ENCODE measurements around the gene DNAH6. TPM values are rescaled to one million over a fixed set of nuclear protein-coding genes. Genes with fewer than 3 reads are reported as not detected.
A peak's percentile ranks its signal among the peaks of the same experiment; 100 is the strongest.

DNAH6 gene
- total RNA-seq, 1 donor from 2014 or later, result 1.1 TPM

DNA sequence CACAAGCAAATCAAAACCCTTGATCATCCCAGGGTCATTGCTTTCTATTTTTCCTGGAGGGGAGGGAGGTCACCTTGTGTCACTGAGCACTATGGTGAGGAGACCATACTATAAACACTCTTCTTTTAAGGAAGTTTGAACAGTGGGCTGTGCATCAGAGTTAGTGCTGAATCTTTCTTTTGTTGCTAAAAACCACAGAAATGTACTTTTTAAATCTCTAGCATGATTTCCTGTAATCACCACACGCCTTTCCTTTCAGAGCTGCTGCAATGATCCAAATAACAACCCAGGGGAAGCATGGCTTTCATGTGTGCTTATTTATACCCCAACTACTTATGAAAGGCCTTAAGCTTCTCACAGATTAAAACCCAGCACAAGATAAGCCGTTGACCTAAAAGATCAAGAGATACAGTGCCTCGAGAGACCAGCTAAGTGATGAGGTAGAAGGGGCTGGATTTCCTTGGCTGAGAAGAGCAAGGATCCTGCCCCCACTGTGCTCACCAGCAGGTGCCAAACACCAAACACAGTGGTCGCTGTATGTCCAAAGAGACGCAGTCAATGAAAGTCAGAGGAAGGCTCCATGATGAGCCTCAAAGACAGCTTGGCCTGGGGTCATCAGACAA is 329.9 kb downstream of the DNAH6 start:
- intact Hi-C loops (cut with DNase I), result no loop called here
- Histone ChIP-seq H3K27me3 (no peaks in the 10 kb centered on the region), H3K36me3 (no peaks in the 10 kb centered on the region), H3K4me3 (no peak overlapping the region), H3K27ac (peak overlapping the region; percentile 67), H3K4me1 (no peaks in the 10 kb centered on the region), H3K9me3 (no peaks in the 10 kb centered on the region)
- DNase-seq (no peak), ATAC-seq (peak; percentile 7)
- TF ChIP-seq, protein P1, sequence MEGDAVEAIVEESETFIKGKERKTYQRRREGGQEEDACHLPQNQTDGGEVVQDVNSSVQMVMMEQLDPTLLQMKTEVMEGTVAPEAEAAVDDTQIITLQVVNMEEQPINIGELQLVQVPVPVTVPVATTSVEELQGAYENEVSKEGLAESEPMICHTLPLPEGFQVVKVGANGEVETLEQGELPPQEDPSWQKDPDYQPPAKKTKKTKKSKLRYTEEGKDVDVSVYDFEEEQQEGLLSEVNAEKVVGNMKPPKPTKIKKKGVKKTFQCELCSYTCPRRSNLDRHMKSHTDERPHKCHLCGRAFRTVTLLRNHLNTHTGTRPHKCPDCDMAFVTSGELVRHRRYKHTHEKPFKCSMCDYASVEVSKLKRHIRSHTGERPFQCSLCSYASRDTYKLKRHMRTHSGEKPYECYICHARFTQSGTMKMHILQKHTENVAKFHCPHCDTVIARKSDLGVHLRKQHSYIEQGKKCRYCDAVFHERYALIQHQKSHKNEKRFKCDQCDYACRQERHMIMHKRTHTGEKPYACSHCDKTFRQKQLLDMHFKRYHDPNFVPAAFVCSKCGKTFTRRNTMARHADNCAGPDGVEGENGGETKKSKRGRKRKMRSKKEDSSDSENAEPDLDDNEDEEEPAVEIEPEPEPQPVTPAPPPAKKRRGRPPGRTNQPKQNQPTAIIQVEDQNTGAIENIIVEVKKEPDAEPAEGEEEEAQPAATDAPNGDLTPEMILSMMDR (IDR thresholded peaks at IDR 0.05), result no peak

DNA sequence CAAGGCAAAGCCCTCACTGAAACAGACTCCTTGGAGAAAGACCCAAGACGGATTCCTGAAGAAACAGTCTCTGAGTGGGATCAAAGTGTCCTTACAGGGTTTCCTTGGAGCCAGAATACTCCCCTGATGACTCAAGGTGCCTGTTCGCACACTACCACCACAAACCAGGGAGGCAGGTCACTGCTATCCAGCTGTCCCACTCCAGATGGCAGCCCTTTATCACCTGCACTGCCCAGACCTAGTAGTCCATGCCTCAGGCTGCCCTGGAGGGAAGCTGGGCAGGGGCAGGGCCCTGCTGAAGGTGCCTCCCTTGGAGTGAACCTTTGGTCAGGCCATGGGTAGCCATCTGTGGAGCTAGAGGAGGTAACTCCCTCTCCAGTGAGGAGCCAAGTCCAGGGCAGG is 330.4 kb downstream of the DNAH6 start:
- ATAC-seq (no peak), DNase-seq (no peak)
- TF ChIP-seq, protein P1 (IDR thresholded peaks at IDR 0.05), result no peak
- Histone ChIP-seq H3K4me1 (no peaks in the 10 kb centered on the region), H3K4me3 (no peak overlapping the region), H3K36me3 (no peaks in the 10 kb centered on the region), H3K9me3 (no peaks in the 10 kb centered on the region), H3K27ac (peak overlapping the region; percentile 67), H3K27me3 (no peaks in the 10 kb centered on the region)
- intact Hi-C loops (cut with DNase I), result no loop called here

DNA sequence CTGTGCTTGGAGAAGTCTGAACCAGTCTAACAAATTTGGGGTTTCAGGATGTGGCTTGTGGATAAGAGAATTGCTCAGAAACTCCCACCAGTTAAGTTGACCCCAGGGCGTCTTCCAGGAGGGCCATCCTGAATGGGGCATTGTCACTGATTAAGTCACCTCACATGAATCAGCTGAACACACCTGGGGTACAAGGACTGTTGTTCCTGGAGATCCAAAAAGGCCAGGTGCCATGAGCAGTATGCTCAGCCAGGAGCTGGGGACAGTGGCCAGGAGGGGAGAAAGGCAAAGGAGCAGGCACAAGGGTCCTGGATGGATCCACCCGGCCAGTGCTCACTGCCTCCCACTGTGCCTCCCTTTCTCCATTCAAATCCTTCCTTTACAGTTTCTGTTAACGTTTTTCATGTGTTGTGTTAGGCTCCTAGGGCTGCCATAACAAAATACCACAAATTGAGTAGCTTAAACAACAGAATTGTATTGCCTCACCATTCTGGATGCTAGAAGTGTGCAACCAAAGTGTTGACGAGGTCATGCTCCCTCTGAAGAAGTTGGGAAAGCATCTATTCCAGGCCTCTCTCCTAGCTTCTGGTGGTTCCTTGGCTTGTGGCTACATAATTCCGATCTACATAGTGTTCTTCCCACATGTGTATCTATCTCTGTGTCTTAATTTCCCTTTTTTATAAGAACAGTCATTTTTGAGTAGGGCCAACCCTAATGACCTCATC is 331.2 kb downstream of the DNAH6 start:
- intact Hi-C loops (cut with DNase I), result no loop called here
- peak overlapping the region; percentile 67 for H3K27ac ChIP-seq
- no peaks in the 10 kb centered on the region for H3K9me3 ChIP-seq
- H3K4me3 ChIP-seq, result no peak overlapping the region
- H3K4me1 ChIP-seq, result no peaks in the 10 kb centered on the region
- H3K36me3 ChIP-seq, result no peaks in the 10 kb centered on the region
- TF ChIP-seq, protein P1 (IDR thresholded peaks at IDR 0.05), result no peak
- DNase-seq (no peak), ATAC-seq (no peak)
- H3K27me3 ChIP-seq, result no peaks in the 10 kb centered on the region

DNA sequence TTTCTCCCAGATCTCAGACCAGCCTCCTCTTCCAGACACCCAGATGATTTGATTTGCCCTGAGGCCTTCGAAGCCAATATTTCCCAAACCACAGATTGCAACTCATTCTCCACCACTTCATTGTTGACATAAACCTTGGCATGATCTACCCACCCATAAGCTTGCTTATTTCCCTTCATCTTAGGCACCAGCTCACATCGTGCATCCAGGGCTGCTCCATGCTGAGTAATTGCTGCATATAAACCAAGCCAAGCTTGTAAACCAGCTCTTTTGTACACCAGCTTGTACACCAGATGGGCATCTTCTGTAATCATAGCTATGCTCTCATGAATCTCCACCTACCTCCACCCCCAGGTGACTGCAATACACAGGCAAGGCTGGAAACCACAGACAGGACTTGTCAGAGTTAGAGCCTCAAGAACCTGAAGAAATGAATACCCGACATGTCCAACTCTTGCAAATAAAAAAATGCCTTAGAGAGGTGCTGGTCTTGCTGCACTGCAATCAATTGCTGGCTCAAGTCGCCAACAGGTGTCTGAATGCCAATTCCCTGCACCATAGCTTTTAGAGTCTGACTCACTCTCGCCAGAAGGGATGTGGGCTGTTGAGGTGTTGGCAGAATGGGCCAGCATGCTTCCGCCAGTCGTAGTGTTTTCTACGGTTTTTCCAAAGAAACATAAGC is 333.1 kb downstream of the DNAH6 start:
- Histone ChIP-seq H3K27me3 (no peaks in the 10 kb centered on the region), H3K36me3 (no peaks in the 10 kb centered on the region), H3K27ac (no peak overlapping the region), H3K4me3 (no peak overlapping the region), H3K4me1 (no peaks in the 10 kb centered on the region), H3K9me3 (no peaks in the 10 kb centered on the region)
- TF ChIP-seq, protein P1 (IDR thresholded peaks at IDR 0.05), result no peak
- intact Hi-C loops (cut with DNase I), result no loop called here
- no peak for DNase-seq
- no peak for ATAC-seq

DNA sequence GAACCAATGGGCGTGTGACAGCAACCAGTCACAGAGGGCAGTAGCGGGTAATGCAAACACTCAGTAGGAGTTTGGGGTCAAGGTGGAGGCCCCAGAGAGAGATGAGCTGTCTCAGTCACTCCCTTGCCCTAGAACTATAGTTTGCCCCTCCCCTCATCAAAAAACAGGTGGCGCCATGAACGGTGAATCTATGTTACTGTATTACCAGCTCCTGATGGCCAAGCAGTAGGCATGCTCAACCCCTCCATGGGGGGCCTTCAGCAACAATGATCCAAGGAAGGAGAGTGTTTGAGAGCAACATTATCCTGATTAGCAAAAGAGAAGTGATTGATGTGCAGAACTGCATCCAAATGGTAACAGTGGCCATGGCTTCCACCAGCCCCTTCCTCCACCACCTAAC is 334.2 kb downstream of the DNAH6 start:
- DNase-seq, result no peak
- no peak for ATAC-seq
- Histone ChIP-seq H3K27me3 (no peaks in the 10 kb centered on the region), H3K4me1 (no peaks in the 10 kb centered on the region), H3K9me3 (no peaks in the 10 kb centered on the region), H3K27ac (no peak overlapping the region), H3K4me3 (no peak overlapping the region), H3K36me3 (no peaks in the 10 kb centered on the region)
- TF ChIP-seq, protein P1 (IDR thresholded peaks at IDR 0.05), result no peak
- intact Hi-C loops (cut with DNase I), result no loop called here
